ENCODE results near the gene MYLK.

MYLK gene

GRCh38 chr3:123627673-123628670 is 256.2 kb downstream of the MYLK start:
- no peak for TF ChIP-seq CTCF (IDR thresholded peaks at IDR 0.05; ENCODE audit: insufficient read depth, low read length, missing control alignments)
- H3K4me3 ChIP-seq (ENCODE audit: low read depth, low read length) = no peak overlapping the region
- no peak for DNase-seq (ENCODE audit: low read depth, low spot score)
- ChIA-PET CTCF (interaction anchor here (0.9 to 1.5 kb wide), 3 partner anchors 14 to 92 kb away, joined by 3 to 12 read pairs (median 4); no protein-coding TSS in a partner anchor), POLR2A (no interaction called here)

GRCh38 chr3:123626881-123627280 is 257.3 kb downstream of the MYLK start:
- TF ChIP-seq CTCF (IDR thresholded peaks at IDR 0.05; ENCODE audit: insufficient read depth, low read length, missing control alignments) = no peak

GRCh38 chr3:123624302-123624701 is 259.8 kb downstream of the MYLK start:
- ChIA-PET POLR2A (no interaction called here), CTCF (interaction anchor here (1.4 to 7.6 kb wide), 3 partner anchors 18 to 100 kb away, joined by 4 to 57 read pairs (median 12); no protein-coding TSS in a partner anchor)
- TF ChIP-seq CTCF (IDR thresholded peaks at IDR 0.05; ENCODE audit: insufficient read depth, low read length, missing control alignments) = no peak
- DNase-seq (ENCODE audit: low read depth, low spot score) = no peak
- no peak overlapping the region for H3K4me3 ChIP-seq (ENCODE audit: low read depth, low read length)

More at GRCh38 chr3:123626881-123627280, 257.3 kb downstream of the MYLK start:
- H3K4me3 ChIP-seq (ENCODE audit: low read depth, low read length) = no peak overlapping the region
- CTCF ChIA-PET = interaction anchor here (1.1 to 1.4 kb wide), 2 partner anchors 15 to 25 kb away, joined by 3 to 4 read pairs; no protein-coding TSS in a partner anchor
- POLR2A ChIA-PET = no interaction called here
- no peak for DNase-seq (ENCODE audit: low read depth, low spot score)

GRCh38 chr3:123623346-123623880 is 260.7 kb downstream of the MYLK start:
- H3K4me3 ChIP-seq (ENCODE audit: low read depth, low read length) = no peak overlapping the region
- no peak for DNase-seq (ENCODE audit: low read depth, low spot score)
- CTCF ChIA-PET = interaction anchor here (1.4 to 7.6 kb wide), 4 partner anchors 19 to 101 kb away, joined by 4 to 57 read pairs (median 10); no protein-coding TSS in a partner anchor
- no peak for TF ChIP-seq CTCF (IDR thresholded peaks at IDR 0.05; ENCODE audit: insufficient read depth, low read length, missing control alignments)
- POLR2A ChIA-PET = interaction anchor here (0.6 kb wide), 1 partner anchor 38 kb away, joined by 3 read pairs; no protein-coding TSS in a partner anchor

GRCh38 chr3:123622766-123623165 is 261.4 kb downstream of the MYLK start:
- no peak for DNase-seq (ENCODE audit: low read depth, low spot score)
- H3K4me3 ChIP-seq (ENCODE audit: low read depth, low read length) = no peak overlapping the region
- no peak for TF ChIP-seq CTCF (IDR thresholded peaks at IDR 0.05; ENCODE audit: insufficient read depth, low read length, missing control alignments)
- CTCF ChIA-PET = interaction anchor here (1.2 to 7.6 kb wide), 4 partner anchors 19 to 102 kb away, joined by 3 to 57 read pairs (median 10); no protein-coding TSS in a partner anchor
- POLR2A ChIA-PET = interaction anchor here (0.6 kb wide), 1 partner anchor 37 kb away, joined by 3 read pairs; no protein-coding TSS in a partner anchor

GRCh38 chr3:123621850-123622189 is 262.3 kb downstream of the MYLK start:
- POLR2A ChIA-PET = no interaction called here
- no peak overlapping the region for H3K4me3 ChIP-seq (ENCODE audit: low read depth, low read length)
- no peak for DNase-seq (ENCODE audit: low read depth, low spot score)
- CTCF ChIA-PET = interaction anchor here (1.2 to 7.6 kb wide), 4 partner anchors 20 to 102 kb away, joined by 3 to 57 read pairs (median 10); no protein-coding TSS in a partner anchor
- no peak for TF ChIP-seq CTCF (IDR thresholded peaks at IDR 0.05; ENCODE audit: insufficient read depth, low read length, missing control alignments)

Measured in AG04449 (cell line).